ENCODE data around the gene RFX2.

- no peak for TF ChIP-seq EP300 (IDR thresholded peaks at IDR 0.05)
- no peak for TF ChIP-seq POLR2A (IDR thresholded peaks at IDR 0.05)
- TF ChIP-seq CTCF (IDR thresholded peaks at IDR 0.05) = no peak
These were observed 75.3 kb downstream of the RFX2 start for GRCh38 chr19:6035026-6035425.
